OCI-LY3 (cell line): ENCODE data around the gene GDPD4.

Experiments
- H2AFZ ChIP-seq: fragments of 200-600, 300-600 bp; shearing (Covaris generic); 2 replicates; pipeline ENCODE4 v1.6.0; 2014; ENCODE audit warnings: antibody characterized with exemption, low read depth, low read length
- H3K27ac ChIP-seq: fragments of 200-600, 300-600 bp; sonication (generic); 2 replicates; pipeline ENCODE4 v1.5.1; 2014; ENCODE audit warnings: mild to moderate bottlenecking, low read length, moderate library complexity, mixed read lengths
- H3K27me3 ChIP-seq: fragments of 200-600, 300-600 bp; sonication (generic); 2 replicates; pipeline ENCODE4 v1.6.1; 2014; ENCODE audit warnings: low read depth, low read length, mixed read lengths
- H3K36me3 ChIP-seq: fragments of 200-600, 300-600 bp; sonication (generic); replicated peaks from 2 replicates; pipeline ENCODE3; 2014; ENCODE audit warnings: low read depth, low read length, mixed read lengths
- H3K4me1 ChIP-seq: fragments of 300-600, 200-600 bp; sonication (generic); 2 replicates; pipeline ENCODE4 v1.6.1; 2014; ENCODE audit warnings: low read length, mixed read lengths
- H3K4me2 ChIP-seq: fragments of 200-600, 300-600 bp; sonication (generic); 2 replicates; pipeline ENCODE4 v1.6.1; 2014; ENCODE audit warnings: low read length, mixed read lengths
- H3K4me3 ChIP-seq: fragments of 300-600, 200-600 bp; sonication (generic); 2 replicates; pipeline ENCODE4 v1.5.1; 2014; ENCODE audit warnings: antibody characterized with exemption, mild to moderate bottlenecking, low read length, moderate library complexity
- H3K79me2 ChIP-seq: fragments of 300-600, 200-600 bp; shearing (Covaris generic); 2 replicates; pipeline ENCODE4 v1.6.1; 2014; ENCODE audit warnings: mild to moderate bottlenecking, low read length, mixed read lengths
- H3K9ac ChIP-seq: fragments of 300-600, 200-600 bp; shearing (Covaris generic); 2 replicates; pipeline ENCODE4 v1.6.0; 2014; ENCODE audit warnings: mild to moderate bottlenecking, low read length, moderate library complexity
- H3K9me3 ChIP-seq: fragments of 200-600, 300-600 bp; shearing (Covaris generic); 2 replicates; pipeline ENCODE4 v1.6.1; 2014; ENCODE audit warnings: low read length, mixed read lengths; ENCODE audit not compliant: insufficient read depth
- H4K20me1 ChIP-seq: fragments of 200-600, 300-600 bp; sonication (generic); 2 replicates; pipeline ENCODE4 v1.6.1; 2016; ENCODE audit warnings: low read length, mixed read lengths; ENCODE audit not compliant: insufficient read depth
- CTCF ChIP-seq: fragments of 200-600, 300-600 bp; sonication (generic); IDR thresholded peaks from 2 replicates; pipeline ENCODE4 v1.5.1; 2014; ENCODE audit warnings: antibody characterized with exemption, low read length, low read depth
- EZH2phosphoT487 ChIP-seq: fragments of 200-600 bp; shearing (Covaris generic); IDR thresholded peaks from 2 replicates; pipeline ENCODE4 v1.6.1; 2018; ENCODE audit warnings: antibody characterized with exemption, mixed run types, low read depth

Gene GDPD4

DNA sequence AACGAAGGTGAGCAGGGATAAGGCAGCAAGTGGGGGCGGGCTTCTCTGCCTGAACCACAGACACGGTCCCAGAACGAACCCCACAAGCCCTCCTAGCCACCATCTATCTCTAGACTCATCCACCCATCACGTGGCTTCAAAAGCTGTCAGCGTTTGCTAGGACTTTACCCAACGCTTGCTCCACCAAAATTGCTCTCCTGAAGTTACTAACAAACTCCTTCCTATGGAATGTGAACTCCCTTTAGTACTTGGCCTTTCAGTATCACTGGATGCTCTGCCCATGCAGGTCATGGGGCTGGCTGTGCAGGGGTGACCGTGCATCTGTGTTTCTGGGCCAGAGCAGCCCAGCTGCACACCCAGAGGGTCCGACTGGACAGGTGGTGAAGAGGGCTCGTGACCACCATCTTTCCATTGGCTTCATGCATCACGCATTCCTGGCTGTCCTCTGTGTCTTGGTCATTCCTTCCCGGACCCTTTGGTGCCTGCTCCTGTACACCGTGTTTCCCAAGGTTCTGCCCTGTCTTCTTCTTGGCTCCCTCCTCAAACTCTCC, 88.4 kb downstream of the GDPD4 start:
- H2AFZ ChIP-seq: no peak overlapping the region
- 0 out of 2 replicates have a peak, but pooled peaks cover 3% of the 10 kb centered on the region for H3K4me1 ChIP-seq
- H3K9me3 ChIP-seq: no peaks in the 10 kb centered on the region
- no peak for TF ChIP-seq EZH2phosphoT487
- TF ChIP-seq CTCF: no peak
- no peak overlapping the region for H3K9ac ChIP-seq
- H3K27me3 ChIP-seq: no peaks in the 10 kb centered on the region
- no peak overlapping the region for H3K27ac ChIP-seq
- H3K4me2 ChIP-seq: no peak overlapping the region
- no peaks in the 10 kb centered on the region for H4K20me1 ChIP-seq
- H3K36me3 ChIP-seq: no peaks in the 10 kb centered on the region
- no peaks in the 10 kb centered on the region for H3K79me2 ChIP-seq
- H3K4me3 ChIP-seq: no peak overlapping the region

DNA sequence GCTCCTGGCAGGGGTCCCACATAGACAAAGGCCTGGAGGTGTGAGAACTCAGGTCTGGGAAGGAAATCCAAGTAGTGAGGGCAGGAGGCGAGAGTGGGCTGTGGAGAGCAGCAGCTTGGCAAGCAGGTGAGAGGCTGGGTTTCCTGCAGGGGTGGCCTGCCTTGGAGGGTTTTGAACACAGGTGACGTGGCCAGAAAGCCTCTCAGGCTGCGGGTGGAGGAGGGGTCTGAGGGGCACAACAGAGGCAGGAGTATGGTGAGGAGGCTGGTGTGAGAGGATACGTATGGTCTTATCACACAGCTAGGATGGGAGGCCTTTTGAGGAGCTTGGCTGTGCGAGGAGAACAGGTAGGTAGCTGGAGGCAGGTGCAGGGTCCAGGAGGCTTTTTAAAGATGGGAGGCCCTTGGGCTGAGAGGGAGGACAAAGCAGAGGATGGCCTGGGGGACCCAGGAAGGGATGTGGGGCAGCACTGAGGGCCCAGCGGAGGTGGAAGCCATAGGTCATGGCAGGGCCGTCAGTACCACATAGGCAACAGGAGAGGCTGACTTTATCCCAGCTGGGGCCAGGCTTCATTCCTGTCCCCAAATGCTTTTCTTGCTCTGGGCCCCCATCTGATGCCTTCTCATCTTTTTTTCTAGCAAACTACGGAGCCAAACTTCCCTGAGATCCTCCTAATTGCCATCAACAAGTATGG, 89.0 kb downstream of the GDPD4 start:
- H3K9ac ChIP-seq: no peak overlapping the region
- no peak overlapping the region for H3K27ac ChIP-seq
- H3K4me1 ChIP-seq: 0 out of 2 replicates have a peak, but pooled peaks cover 3% of the 10 kb centered on the region
- H3K4me3 ChIP-seq: no peak overlapping the region
- H3K4me2 ChIP-seq: no peak overlapping the region
- TF ChIP-seq EZH2phosphoT487 (no peak), CTCF (no peak)
- no peaks in the 10 kb centered on the region for H3K36me3 ChIP-seq
- no peaks in the 10 kb centered on the region for H3K27me3 ChIP-seq
- no peak overlapping the region for H2AFZ ChIP-seq
- H3K9me3 ChIP-seq: no peaks in the 10 kb centered on the region
- H4K20me1 ChIP-seq: no peaks in the 10 kb centered on the region
- H3K79me2 ChIP-seq: no peaks in the 10 kb centered on the region

DNA sequence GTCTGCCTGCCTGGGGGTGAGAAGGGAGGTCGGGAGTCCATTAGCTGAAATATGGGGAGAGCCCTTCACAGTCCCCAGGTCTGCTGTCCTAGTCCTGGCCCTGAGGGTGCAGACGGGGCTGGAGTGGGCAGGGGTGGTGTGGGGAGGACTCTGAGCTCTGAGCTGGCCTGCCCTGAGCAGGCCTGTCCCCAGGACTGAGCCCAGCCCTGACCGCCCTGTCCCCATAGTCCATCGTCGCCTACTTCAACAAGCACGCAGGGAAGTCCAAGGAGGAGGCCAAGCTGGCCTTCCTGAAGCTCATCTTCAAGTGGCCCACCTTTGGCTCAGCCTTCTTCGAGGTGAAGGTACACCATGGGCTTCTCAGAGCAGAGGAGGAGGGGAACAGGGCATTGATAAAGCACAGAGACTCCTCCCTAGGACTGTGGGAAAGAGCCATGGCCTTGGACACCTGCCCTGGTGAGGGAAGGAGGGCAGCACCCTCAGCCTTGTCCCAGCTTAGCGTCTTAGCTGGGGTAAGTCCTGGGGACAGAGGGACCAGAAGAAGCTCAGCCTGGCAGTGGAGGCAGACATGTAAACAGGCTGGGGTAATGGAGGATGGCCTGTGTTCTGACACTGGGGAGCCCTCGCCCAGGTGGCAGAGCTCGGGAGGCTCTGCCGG, 89.8 kb downstream of the GDPD4 start:
- H3K36me3 ChIP-seq: no peaks in the 10 kb centered on the region
- H3K27ac ChIP-seq: no peak overlapping the region

More for the DNA sequence above, 89.8 kb downstream of the GDPD4 start:
- H3K9me3 ChIP-seq: no peaks in the 10 kb centered on the region
- H3K4me1 ChIP-seq: no peaks in the 10 kb centered on the region
- no peaks in the 10 kb centered on the region for H4K20me1 ChIP-seq
- no peak overlapping the region for H2AFZ ChIP-seq
- no peak overlapping the region for H3K4me3 ChIP-seq
- no peaks in the 10 kb centered on the region for H3K79me2 ChIP-seq
- TF ChIP-seq EZH2phosphoT487: no peak
- TF ChIP-seq CTCF: no peak
- no peak overlapping the region for H3K9ac ChIP-seq
- H3K27me3 ChIP-seq: no peaks in the 10 kb centered on the region
- H3K4me2 ChIP-seq: no peak overlapping the region
